Measurements from ENCODE around the gene MSI2. TPM values are rescaled to one million over a fixed set of nuclear protein-coding genes. Genes with fewer than 3 reads are reported as not detected.

Gene MSI2
- total and polyA plus RNA-seq, 7 experiments from 2014 or later, result 3.3 to 169 (median 125) TPM

DNA sequence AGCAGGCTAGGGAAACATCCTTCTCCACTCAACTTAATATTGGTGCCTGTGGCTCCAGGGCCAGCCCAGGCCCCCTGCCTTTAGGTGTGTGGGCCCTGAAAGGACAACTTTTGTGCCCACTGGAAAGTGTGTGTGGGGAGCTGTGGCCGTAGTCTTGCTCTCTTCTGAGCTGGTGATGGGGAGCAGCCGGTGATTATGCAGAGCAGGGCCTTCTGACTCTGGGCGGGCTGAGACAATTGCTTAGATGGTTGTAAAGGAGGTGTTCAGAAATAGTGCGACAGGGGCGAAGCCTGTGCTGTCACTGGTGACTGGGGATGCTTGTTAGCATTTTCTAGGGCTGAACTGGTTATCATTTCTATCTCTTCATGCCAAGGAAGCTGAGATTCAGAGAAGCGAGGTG lies 62.6 kb downstream of the MSI2 start:
- ChIA-PET POLR2A (no interaction called here), CTCF (interaction anchor here (0.6 to 1.2 kb wide), 2 partner anchors 20 to 121 kb away, joined by 3 to 5 read pairs; no protein-coding TSS in a partner anchor)
- H3K36me3 Mint-ChIP-seq, result peaks cover 0 to 52% (median 5%) of the 10 kb centered on the region in 5 donors
- H3K9me3 Mint-ChIP-seq, result no peaks in the 10 kb centered on the region
- peak overlapping the region in 2 of 9 donors; percentile 27 to 43 for H3K27ac Mint-ChIP-seq
- no peaks in the 10 kb centered on the region for H3K27me3 Mint-ChIP-seq
- ATAC-seq (no peak), DNase-seq (no peak)
- Histone ChIP-seq H3K9me3 (ENCODE audit: control insufficient read depth in 2 of 3, low read length in 3 of 3) (no peaks in the 10 kb centered on the region), H3K4me1 (ENCODE audit: control insufficient read depth in 2 of 2, insufficient read depth in 2 of 2, low read length in 2 of 2) (no peaks in the 10 kb centered on the region), H3K27me3 (ENCODE audit: control insufficient read depth in 2 of 2, insufficient read depth in 2 of 2, low read length in 2 of 2) (no peaks in the 10 kb centered on the region), H3K4me3 (ENCODE audit: low read length) (no peak overlapping the region), H3K27ac (ENCODE audit: low read depth, low read length) (no peak overlapping the region), H3K36me3 (ENCODE audit: control insufficient read depth in 2 of 3, insufficient read depth in 3 of 3, low read length in 3 of 3) (peaks cover 0 to 4% (median 0%) of the 10 kb centered on the region in 3 experiments)
- H3K4me3 Mint-ChIP-seq, result no peak overlapping the region
- intact Hi-C loops (cut with micrococcal nuclease), result no loop called here
- peaks cover 8 to 37% (median 19%) of the 10 kb centered on the region in 7 donors for H3K4me1 Mint-ChIP-seq

DNA sequence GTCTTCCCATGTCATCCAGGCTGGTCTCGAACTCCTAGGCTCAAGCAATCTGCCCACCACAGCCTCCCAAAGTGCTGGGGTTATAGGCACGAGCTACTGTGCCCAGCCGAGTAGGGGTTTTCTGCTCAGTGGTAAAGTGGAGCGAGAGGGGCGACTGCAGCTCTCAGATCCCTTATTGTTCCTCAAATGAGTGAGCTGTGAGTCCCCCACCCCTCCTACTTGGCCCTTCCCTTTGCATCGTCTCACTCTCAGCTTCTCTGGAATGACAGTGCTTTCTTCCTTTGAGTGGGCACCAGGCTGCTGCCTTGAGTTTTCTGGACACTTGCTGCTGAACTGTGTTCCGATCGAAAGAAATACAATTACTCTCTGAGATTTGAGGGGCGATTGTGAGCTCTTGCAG lies 63.5 kb downstream of the MSI2 start:
- Mint-ChIP-seq H3K36me3 (peaks cover 3 to 56% (median 6%) of the 10 kb centered on the region in 5 donors), H3K9me3 (no peaks in the 10 kb centered on the region), H3K27me3 (no peaks in the 10 kb centered on the region), H3K4me1 (peaks cover 9 to 39% (median 24%) of the 10 kb centered on the region in 7 donors), H3K27ac (no peak overlapping the region), H3K4me3 (no peak overlapping the region)
- H3K27me3 ChIP-seq (ENCODE audit: control insufficient read depth in 2 of 2, insufficient read depth in 2 of 2, low read length in 2 of 2), result no peaks in the 10 kb centered on the region
- POLR2A ChIA-PET, result no interaction called here
- no peak for ATAC-seq
- DNase-seq, result no peak
- H3K36me3 ChIP-seq (ENCODE audit: control insufficient read depth in 2 of 3, insufficient read depth in 3 of 3, low read length in 3 of 3), result peaks cover 0 to 10% (median 0%) of the 10 kb centered on the region in 3 experiments
- no peaks in the 10 kb centered on the region for H3K4me1 ChIP-seq (ENCODE audit: control insufficient read depth in 2 of 2, insufficient read depth in 2 of 2, low read length in 2 of 2)
- CTCF ChIA-PET, result no interaction called here
- no peak overlapping the region for H3K4me3 ChIP-seq (ENCODE audit: low read length)
- intact Hi-C loops (cut with micrococcal nuclease), result no loop called here
- H3K27ac ChIP-seq (ENCODE audit: low read depth, low read length), result no peak overlapping the region
- no peaks in the 10 kb centered on the region for H3K9me3 ChIP-seq (ENCODE audit: control insufficient read depth in 2 of 3, low read length in 3 of 3)

DNA sequence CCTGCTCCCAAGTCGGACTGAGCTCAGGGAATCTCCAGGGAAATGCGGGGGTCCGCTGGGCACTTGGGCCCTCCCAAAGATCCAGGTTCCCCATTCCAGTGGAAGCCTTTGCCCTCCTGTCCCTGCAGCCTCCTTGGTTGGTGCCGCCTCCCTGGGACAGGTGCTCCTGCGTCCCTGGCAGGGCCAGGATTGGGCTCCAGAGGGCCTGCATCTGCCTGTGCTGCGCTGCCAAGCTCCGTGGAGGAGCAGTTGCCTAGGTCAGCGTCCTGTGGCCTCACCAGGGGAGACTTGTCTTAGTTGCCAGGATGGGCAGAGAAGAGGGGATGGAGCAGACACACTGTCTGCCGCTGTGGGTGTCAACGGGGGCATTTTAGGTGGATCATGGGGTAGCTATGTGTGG lies 67.1 kb downstream of the MSI2 start:
- H3K36me3 Mint-ChIP-seq, result peaks cover 10 to 61% (median 18%) of the 10 kb centered on the region in 5 donors
- Histone ChIP-seq H3K4me1 (ENCODE audit: control insufficient read depth in 2 of 2, insufficient read depth in 2 of 2, low read length in 2 of 2) (no peaks in the 10 kb centered on the region), H3K27me3 (ENCODE audit: control insufficient read depth in 2 of 2, insufficient read depth in 2 of 2, low read length in 2 of 2) (no peaks in the 10 kb centered on the region), H3K9me3 (ENCODE audit: control insufficient read depth in 2 of 3, low read length in 3 of 3) (no peaks in the 10 kb centered on the region), H3K27ac (ENCODE audit: low read depth, low read length) (no peak overlapping the region), H3K36me3 (ENCODE audit: control insufficient read depth in 2 of 3, insufficient read depth in 3 of 3, low read length in 3 of 3) (peaks cover 0 to 13% (median 0%) of the 10 kb centered on the region in 3 experiments), H3K4me3 (ENCODE audit: low read length) (no peak overlapping the region)
- no peaks in the 10 kb centered on the region for H3K27me3 Mint-ChIP-seq
- DNase-seq (no peak), ATAC-seq (no peak)
- peaks cover 14 to 59% (median 33%) of the 10 kb centered on the region in 7 donors for H3K4me1 Mint-ChIP-seq
- H3K9me3 Mint-ChIP-seq, result no peaks in the 10 kb centered on the region
- POLR2A ChIA-PET, result no interaction called here
- intact Hi-C loops (cut with micrococcal nuclease), result no loop called here
- H3K27ac Mint-ChIP-seq, result no peak overlapping the region
- H3K4me3 Mint-ChIP-seq, result no peak overlapping the region
- CTCF ChIA-PET, result no interaction called here

- Histone ChIP-seq H3K27ac (ENCODE audit: low read depth, low read length) (no peak overlapping the region), H3K9me3 (ENCODE audit: control insufficient read depth in 2 of 3, low read length in 3 of 3) (no peaks in the 10 kb centered on the region), H3K4me3 (ENCODE audit: low read length) (no peak overlapping the region), H3K4me1 (ENCODE audit: control insufficient read depth in 2 of 2, insufficient read depth in 2 of 2, low read length in 2 of 2) (no peaks in the 10 kb centered on the region), H3K36me3 (ENCODE audit: control insufficient read depth in 2 of 3, insufficient read depth in 3 of 3, low read length in 3 of 3) (peaks cover 0 to 13% (median 0%) of the 10 kb centered on the region in 3 experiments), H3K27me3 (ENCODE audit: control insufficient read depth in 2 of 2, insufficient read depth in 2 of 2, low read length in 2 of 2) (no peaks in the 10 kb centered on the region)
- Mint-ChIP-seq H3K27ac (no peak overlapping the region), H3K4me1 (peaks cover 16 to 57% (median 33%) of the 10 kb centered on the region in 7 donors), H3K36me3 (peaks cover 10 to 55% (median 18%) of the 10 kb centered on the region in 5 donors), H3K9me3 (no peaks in the 10 kb centered on the region), H3K4me3 (no peak overlapping the region), H3K27me3 (no peaks in the 10 kb centered on the region)
- POLR2A ChIA-PET, result no interaction called here
- DNase-seq (no peak), ATAC-seq (no peak)
- intact Hi-C loops (cut with micrococcal nuclease), result no loop called here
- CTCF ChIA-PET, result no interaction called here
Measured at GRCh38 chr17:57324060-57324459, 67.7 kb downstream of the MSI2 start.

GRCh38 chr17:57324631-57325030 lies 68.3 kb downstream of the MSI2 start:
- Histone ChIP-seq H3K27me3 (ENCODE audit: control insufficient read depth in 2 of 2, insufficient read depth in 2 of 2, low read length in 2 of 2) (no peaks in the 10 kb centered on the region), H3K27ac (ENCODE audit: low read depth, low read length) (no peak overlapping the region), H3K4me3 (ENCODE audit: low read length) (no peak overlapping the region), H3K36me3 (ENCODE audit: control insufficient read depth in 2 of 3, insufficient read depth in 3 of 3, low read length in 3 of 3) (peaks cover 0 to 13% (median 0%) of the 10 kb centered on the region in 3 experiments), H3K4me1 (ENCODE audit: control insufficient read depth in 2 of 2, insufficient read depth in 2 of 2, low read length in 2 of 2) (no peaks in the 10 kb centered on the region), H3K9me3 (ENCODE audit: control insufficient read depth in 2 of 3, low read length in 3 of 3) (no peaks in the 10 kb centered on the region)
- Mint-ChIP-seq H3K36me3 (peaks cover 10 to 53% (median 18%) of the 10 kb centered on the region in 5 donors), H3K9me3 (no peaks in the 10 kb centered on the region), H3K27ac (peak overlapping the region in 1 of 9 donors; percentile 62), H3K27me3 (no peaks in the 10 kb centered on the region), H3K4me3 (no peak overlapping the region), H3K4me1 (peaks cover 16 to 54% (median 33%) of the 10 kb centered on the region in 7 donors)
- intact Hi-C loops (cut with micrococcal nuclease), result no loop called here
- no peak for DNase-seq
- ATAC-seq, result no peak
- ChIA-PET CTCF (interaction anchor here (0.6 kb wide), 1 partner anchor 80 kb away, joined by 5 read pairs; no protein-coding TSS in a partner anchor), POLR2A (no interaction called here)

DNA sequence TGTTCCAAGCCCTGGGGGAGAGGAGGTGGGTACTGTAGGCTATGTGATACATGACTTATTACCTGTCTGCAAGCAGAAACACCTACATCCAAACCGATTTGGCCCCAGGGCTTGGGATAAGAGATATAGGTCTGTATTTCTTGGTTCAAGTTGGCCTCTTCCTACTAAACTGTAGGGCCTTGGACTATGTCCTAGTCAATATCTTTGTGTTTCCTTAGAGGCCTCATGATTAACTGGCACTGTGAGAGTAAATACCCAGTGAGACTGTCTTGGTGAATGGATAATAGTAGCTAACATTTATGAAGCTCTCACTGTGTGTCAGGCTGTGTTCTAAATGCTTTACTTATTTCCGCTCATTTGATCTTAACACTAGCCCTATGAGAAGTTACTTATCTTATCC lies 70.0 kb downstream of the MSI2 start:
- DNase-seq (no peak), ATAC-seq (no peak)
- H3K27me3 Mint-ChIP-seq, result no peaks in the 10 kb centered on the region
- Histone ChIP-seq H3K36me3 (ENCODE audit: control insufficient read depth in 2 of 3, insufficient read depth in 3 of 3, low read length in 3 of 3) (peaks cover 0 to 13% (median 0%) of the 10 kb centered on the region in 3 experiments), H3K27me3 (ENCODE audit: control insufficient read depth in 2 of 2, insufficient read depth in 2 of 2, low read length in 2 of 2) (no peaks in the 10 kb centered on the region), H3K4me3 (ENCODE audit: low read length) (no peak overlapping the region), H3K9me3 (ENCODE audit: control insufficient read depth in 2 of 3, low read length in 3 of 3) (no peaks in the 10 kb centered on the region), H3K27ac (ENCODE audit: low read depth, low read length) (no peak overlapping the region), H3K4me1 (ENCODE audit: control insufficient read depth in 2 of 2, insufficient read depth in 2 of 2, low read length in 2 of 2) (no peaks in the 10 kb centered on the region)
- H3K27ac Mint-ChIP-seq, result peak overlapping the region in 2 of 9 donors; percentile 8 to 38
- H3K9me3 Mint-ChIP-seq, result no peaks in the 10 kb centered on the region
- CTCF ChIA-PET, result no interaction called here
- H3K4me3 Mint-ChIP-seq, result no peak overlapping the region
- peaks cover 10 to 54% (median 22%) of the 10 kb centered on the region in 5 donors for H3K36me3 Mint-ChIP-seq
- POLR2A ChIA-PET, result no interaction called here
- intact Hi-C loops (cut with micrococcal nuclease), result no loop called here
- H3K4me1 Mint-ChIP-seq, result peaks cover 16 to 50% (median 36%) of the 10 kb centered on the region in 7 donors

GRCh38 chr17:57326764-57327163 lies 70.4 kb downstream of the MSI2 start:
- H3K4me1 ChIP-seq (ENCODE audit: control insufficient read depth in 2 of 2, insufficient read depth in 2 of 2, low read length in 2 of 2), result no peaks in the 10 kb centered on the region
- no peaks in the 10 kb centered on the region for H3K9me3 Mint-ChIP-seq
- H3K4me1 Mint-ChIP-seq, result peaks cover 16 to 50% (median 36%) of the 10 kb centered on the region in 7 donors
- H3K27me3 Mint-ChIP-seq, result no peaks in the 10 kb centered on the region
- ATAC-seq (no peak), DNase-seq (no peak)
- H3K36me3 ChIP-seq (ENCODE audit: control insufficient read depth in 2 of 3, insufficient read depth in 3 of 3, low read length in 3 of 3), result peaks cover 0 to 13% (median 0%) of the 10 kb centered on the region in 3 experiments
- ChIA-PET POLR2A (no interaction called here), CTCF (no interaction called here)
- H3K27ac Mint-ChIP-seq, result peak overlapping the region in 2 of 9 donors; percentile 8 to 38
- intact Hi-C loops (cut with micrococcal nuclease), result no loop called here
- no peak overlapping the region for H3K27ac ChIP-seq (ENCODE audit: low read depth, low read length)
- H3K9me3 ChIP-seq (ENCODE audit: control insufficient read depth in 2 of 3, low read length in 3 of 3), result no peaks in the 10 kb centered on the region
- no peak overlapping the region for H3K4me3 Mint-ChIP-seq
- H3K27me3 ChIP-seq (ENCODE audit: control insufficient read depth in 2 of 2, insufficient read depth in 2 of 2, low read length in 2 of 2), result no peaks in the 10 kb centered on the region
- H3K4me3 ChIP-seq (ENCODE audit: low read length), result no peak overlapping the region
- H3K36me3 Mint-ChIP-seq, result peaks cover 10 to 57% (median 23%) of the 10 kb centered on the region in 5 donors

Measured in naive thymus-derived CD4-positive, alpha-beta T cell (primary cell).